Measurements from ENCODE around the gene APRT.

APRT gene

GRCh38 chr16:88850531-88851199 lies 38.9 kb upstream of the APRT start:
- H3K27ac Mint-ChIP-seq: no peak overlapping the region
- H3K27me3 Mint-ChIP-seq: no peaks in the 10 kb centered on the region
- H3K9me3 Mint-ChIP-seq: no peaks in the 10 kb centered on the region
- DNase-seq: no peak
- no peak overlapping the region for H3K4me3 Mint-ChIP-seq
- CTCF ChIA-PET: no interaction called here
- H3K36me3 Mint-ChIP-seq: no peaks in the 10 kb centered on the region
- H3K4me1 Mint-ChIP-seq: peaks cover 13% of the 10 kb centered on the region

- Mint-ChIP-seq H3K27me3 (no peaks in the 10 kb centered on the region), H3K36me3 (no peaks in the 10 kb centered on the region), H3K27ac (no peak overlapping the region), H3K4me1 (no peaks in the 10 kb centered on the region), H3K9me3 (no peaks in the 10 kb centered on the region), H3K4me3 (no peak overlapping the region)
- DNase-seq: no peak
- CTCF ChIA-PET: no interaction called here
These were observed 36.8 kb upstream of the APRT start for GRCh38 chr16:88848557-88848956.

GRCh38 chr16:88847654-88848053 lies 35.9 kb upstream of the APRT start:
- CTCF ChIA-PET: no interaction called here

GRCh38 chr16:88846088-88846487 lies 34.4 kb upstream of the APRT start:
- DNase-seq: no peak
- H3K4me1 Mint-ChIP-seq: no peaks in the 10 kb centered on the region
- H3K9me3 Mint-ChIP-seq: no peaks in the 10 kb centered on the region
- no peak overlapping the region for H3K27ac Mint-ChIP-seq
- no peak overlapping the region for H3K4me3 Mint-ChIP-seq
- no peaks in the 10 kb centered on the region for H3K36me3 Mint-ChIP-seq
- CTCF ChIA-PET: interaction anchor here (1.7 kb wide), 1 partner anchor 11 kb away, joined by 8 read pairs; the partner anchor contains the start of genes GALNS and TRAPPC2L
- H3K27me3 Mint-ChIP-seq: no peaks in the 10 kb centered on the region

More at GRCh38 chr16:88847654-88848053, 35.9 kb upstream of the APRT start:
- H3K4me1 Mint-ChIP-seq: no peaks in the 10 kb centered on the region
- H3K27ac Mint-ChIP-seq: no peak overlapping the region
- no peaks in the 10 kb centered on the region for H3K27me3 Mint-ChIP-seq
- no peaks in the 10 kb centered on the region for H3K9me3 Mint-ChIP-seq
- no peaks in the 10 kb centered on the region for H3K36me3 Mint-ChIP-seq
- H3K4me3 Mint-ChIP-seq: no peak overlapping the region
- no peak for DNase-seq

- no peaks in the 10 kb centered on the region for H3K4me1 Mint-ChIP-seq
- H3K36me3 Mint-ChIP-seq: peaks cover 2% of the 10 kb centered on the region
- no peak overlapping the region for H3K4me3 Mint-ChIP-seq
- CTCF ChIA-PET: no interaction called here
- no peak overlapping the region for H3K27ac Mint-ChIP-seq
- no peaks in the 10 kb centered on the region for H3K9me3 Mint-ChIP-seq
- H3K27me3 Mint-ChIP-seq: no peaks in the 10 kb centered on the region
- DNase-seq: no peak
These were observed 32.8 kb upstream of the APRT start for GRCh38 chr16:88844419-88845036.

GRCh38 chr16:88843256-88843655 lies 31.5 kb upstream of the APRT start:
- DNase-seq: no peak
- CTCF ChIA-PET: no interaction called here
- H3K27ac Mint-ChIP-seq: no peak overlapping the region

GRCh38 chr16:88842806-88843205 lies 31.1 kb upstream of the APRT start:
- Mint-ChIP-seq H3K4me1 (no peaks in the 10 kb centered on the region), H3K9me3 (no peaks in the 10 kb centered on the region), H3K27me3 (no peaks in the 10 kb centered on the region), H3K4me3 (no peak overlapping the region), H3K27ac (no peak overlapping the region), H3K36me3 (peaks cover 2% of the 10 kb centered on the region)
- no peak for DNase-seq
- CTCF ChIA-PET: no interaction called here

More at GRCh38 chr16:88843256-88843655, 31.5 kb upstream of the APRT start:
- Mint-ChIP-seq H3K36me3 (peaks cover 2% of the 10 kb centered on the region), H3K9me3 (no peaks in the 10 kb centered on the region), H3K4me3 (no peak overlapping the region), H3K27me3 (no peaks in the 10 kb centered on the region), H3K4me1 (no peaks in the 10 kb centered on the region)

GRCh38 chr16:88842308-88842756 lies 30.6 kb upstream of the APRT start:
- peaks cover 2% of the 10 kb centered on the region for H3K36me3 Mint-ChIP-seq
- CTCF ChIA-PET: no interaction called here
- no peak overlapping the region for H3K27ac Mint-ChIP-seq

GRCh38 chr16:88841521-88842307 lies 30.0 kb upstream of the APRT start:
- Mint-ChIP-seq H3K9me3 (no peaks in the 10 kb centered on the region), H3K27me3 (no peaks in the 10 kb centered on the region), H3K27ac (no peak overlapping the region), H3K4me3 (no peak overlapping the region), H3K36me3 (peaks cover 2% of the 10 kb centered on the region), H3K4me1 (no peaks in the 10 kb centered on the region)
- no peak for DNase-seq
- CTCF ChIA-PET: no interaction called here

More at GRCh38 chr16:88842308-88842756, 30.6 kb upstream of the APRT start:
- Mint-ChIP-seq H3K9me3 (no peaks in the 10 kb centered on the region), H3K27me3 (no peaks in the 10 kb centered on the region), H3K4me3 (no peak overlapping the region), H3K4me1 (no peaks in the 10 kb centered on the region)
- no peak for DNase-seq

- DNase-seq: no peak
- Mint-ChIP-seq H3K36me3 (peaks cover 2% of the 10 kb centered on the region), H3K9me3 (no peaks in the 10 kb centered on the region), H3K27ac (no peak overlapping the region), H3K27me3 (no peaks in the 10 kb centered on the region), H3K4me1 (no peaks in the 10 kb centered on the region), H3K4me3 (no peak overlapping the region)
- CTCF ChIA-PET: no interaction called here
These were observed 29.0 kb upstream of the APRT start for GRCh38 chr16:88840600-88841215.

- Mint-ChIP-seq H3K4me1 (no peaks in the 10 kb centered on the region), H3K4me3 (no peak overlapping the region), H3K36me3 (peaks cover 2% of the 10 kb centered on the region), H3K27me3 (no peaks in the 10 kb centered on the region), H3K9me3 (no peaks in the 10 kb centered on the region), H3K27ac (no peak overlapping the region)
- DNase-seq: no peak
- CTCF ChIA-PET: interaction anchor here (0.8 kb wide), 1 partner anchor 25 kb away, joined by 3 read pairs; no protein-coding TSS in a partner anchor
These were observed 28.2 kb upstream of the APRT start for GRCh38 chr16:88839745-88840599.

GRCh38 chr16:88839026-88839529 lies 27.4 kb upstream of the APRT start:
- no peaks in the 10 kb centered on the region for H3K9me3 Mint-ChIP-seq
- CTCF ChIA-PET: no interaction called here
- H3K4me1 Mint-ChIP-seq: no peaks in the 10 kb centered on the region
- no peak overlapping the region for H3K4me3 Mint-ChIP-seq
- no peak for DNase-seq
- H3K27ac Mint-ChIP-seq: no peak overlapping the region
- H3K36me3 Mint-ChIP-seq: peaks cover 2% of the 10 kb centered on the region
- no peaks in the 10 kb centered on the region for H3K27me3 Mint-ChIP-seq

GRCh38 chr16:88838566-88838965 lies 26.8 kb upstream of the APRT start:
- Mint-ChIP-seq H3K27me3 (no peaks in the 10 kb centered on the region), H3K36me3 (peaks cover 2% of the 10 kb centered on the region), H3K9me3 (no peaks in the 10 kb centered on the region), H3K4me3 (no peak overlapping the region), H3K27ac (no peak overlapping the region), H3K4me1 (no peaks in the 10 kb centered on the region)
- no peak for DNase-seq
- CTCF ChIA-PET: no interaction called here

Data from activated naive CD4-positive, alpha-beta T cell treated with anti-CD3 and anti-CD28 coated beads, Interleukin-2, amount 10 ng/mL, durations not matched to agents 7 days and 5 days (primary cell).